GM18519 (cell line): Measurements from ENCODE around the gene FHIT.
"Not testable (repeated sequence)": the region's sequence is repeated elsewhere in the genome, so short reads cannot be mapped to it uniquely, and the experiment has no call there.

ENCODE experiments used
- ATAC-seq: cut with Tn5 transposase; IDR thresholded peaks from one replicate; pipeline ENCODE4 v1.9.1; 2021; ENCODE audit warnings: mild to moderate bottlenecking, moderate library complexity; ENCODE audit not compliant: unreplicated experiment, low FRiP score

Gene FHIT

DNA sequence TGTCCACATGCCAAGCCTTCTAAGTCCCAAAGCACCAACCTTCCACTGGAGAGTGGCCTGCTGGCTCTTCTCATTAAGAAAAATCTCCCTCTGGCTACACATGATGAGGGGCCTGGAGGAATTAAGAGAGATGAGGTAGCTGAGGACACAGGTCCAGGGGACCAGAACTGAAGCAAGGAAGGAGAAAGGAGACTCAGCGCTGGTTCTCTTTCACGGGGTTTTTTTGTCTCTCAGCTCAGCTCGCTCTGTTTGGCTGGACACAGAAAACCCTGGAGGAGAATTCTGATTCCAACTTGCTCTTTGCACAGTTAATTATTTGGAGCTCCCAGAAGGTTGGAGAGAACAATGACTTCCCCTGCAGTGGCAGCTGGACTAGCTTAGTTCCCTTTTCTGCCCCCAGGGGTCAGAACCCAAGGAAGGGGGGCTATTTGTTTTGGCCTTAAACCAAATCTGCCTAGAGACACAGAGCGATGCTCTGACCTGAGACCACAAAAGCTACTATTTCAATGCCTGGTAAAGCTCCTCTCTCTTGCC lies 507.6 kb downstream of the FHIT start:
- ATAC-seq, result no peak

DNA sequence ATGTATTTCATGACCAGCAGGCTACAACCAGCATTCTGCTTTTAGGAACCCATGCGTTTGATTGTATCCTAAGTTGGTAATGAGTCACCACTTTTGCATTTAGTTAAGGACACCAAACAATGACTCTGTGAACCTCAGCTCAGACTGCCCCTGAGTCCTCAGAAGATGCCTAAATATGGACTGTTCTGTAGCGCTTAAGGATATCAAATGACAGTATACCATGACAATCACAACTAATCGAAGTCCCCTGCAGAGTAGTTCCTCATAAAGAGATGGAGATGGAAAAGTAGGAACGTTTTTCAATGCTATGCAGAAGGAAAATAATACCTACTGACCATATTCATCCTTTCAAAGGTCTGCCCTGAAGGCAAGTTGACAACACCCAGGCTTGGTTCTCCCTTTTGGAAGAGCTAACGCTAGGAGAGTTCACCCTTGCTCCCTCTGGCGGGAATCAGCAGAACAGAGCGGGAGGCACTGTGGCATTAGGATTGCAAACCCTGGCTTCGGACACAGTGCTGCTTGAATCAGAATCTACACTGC lies 508.6 kb downstream of the FHIT start:
- ATAC-seq, result no peak

DNA sequence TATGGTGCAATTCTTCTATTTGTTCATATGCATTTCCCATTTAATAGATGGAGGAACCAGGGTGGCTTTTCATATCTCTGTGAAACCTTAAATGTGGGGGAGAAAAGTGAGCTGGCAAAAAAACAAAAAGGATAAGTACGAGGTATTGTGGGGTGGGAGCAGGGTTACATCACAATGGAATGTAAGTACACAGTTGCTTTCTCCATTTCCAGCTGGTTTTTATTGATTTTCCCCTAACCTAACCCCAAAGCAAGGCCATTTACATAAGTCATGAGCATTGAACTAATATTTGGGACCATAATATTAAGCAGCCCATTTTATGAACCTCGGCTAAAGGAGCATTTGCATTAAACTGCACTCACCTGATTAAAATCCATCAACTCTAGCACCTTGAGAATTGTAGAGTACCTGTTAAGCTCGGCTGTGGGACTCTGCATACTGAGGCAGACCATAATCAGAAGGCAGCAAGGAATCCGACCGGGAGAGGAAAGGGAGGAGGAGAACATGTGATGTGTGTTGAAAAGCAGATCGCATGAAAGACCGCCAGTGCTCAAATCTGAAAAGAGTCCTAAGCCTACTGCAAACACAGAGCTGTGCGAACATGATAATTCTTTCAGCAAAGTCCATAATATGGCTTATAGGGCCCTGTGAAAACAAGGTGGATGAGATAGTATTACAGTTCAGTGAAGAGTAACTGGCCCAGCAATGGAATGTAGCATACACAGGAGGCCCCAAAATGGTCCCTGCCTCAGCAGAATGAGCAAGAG lies 513.4 kb downstream of the FHIT start:
- ATAC-seq, result no peak

DNA sequence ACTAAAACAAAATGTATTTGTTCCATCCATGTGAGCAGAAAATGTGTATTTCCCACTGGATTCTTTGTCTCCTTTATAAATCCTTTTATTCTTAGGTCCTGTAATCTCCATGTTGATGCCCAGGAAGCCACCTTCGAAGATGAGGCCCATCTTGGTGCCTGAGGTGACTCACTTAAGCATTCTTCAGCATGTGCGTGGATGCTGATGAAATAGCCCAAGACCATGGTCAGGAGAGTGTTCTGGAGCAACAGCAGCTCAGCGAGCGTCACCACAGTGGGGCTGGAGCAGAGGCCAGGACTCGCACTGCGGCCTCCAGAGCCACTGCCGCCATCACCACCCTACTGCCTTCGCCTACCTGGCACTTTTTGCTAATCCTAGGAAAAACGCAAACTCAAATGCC lies 520.9 kb downstream of the FHIT start:
- ATAC-seq, result no peak

DNA sequence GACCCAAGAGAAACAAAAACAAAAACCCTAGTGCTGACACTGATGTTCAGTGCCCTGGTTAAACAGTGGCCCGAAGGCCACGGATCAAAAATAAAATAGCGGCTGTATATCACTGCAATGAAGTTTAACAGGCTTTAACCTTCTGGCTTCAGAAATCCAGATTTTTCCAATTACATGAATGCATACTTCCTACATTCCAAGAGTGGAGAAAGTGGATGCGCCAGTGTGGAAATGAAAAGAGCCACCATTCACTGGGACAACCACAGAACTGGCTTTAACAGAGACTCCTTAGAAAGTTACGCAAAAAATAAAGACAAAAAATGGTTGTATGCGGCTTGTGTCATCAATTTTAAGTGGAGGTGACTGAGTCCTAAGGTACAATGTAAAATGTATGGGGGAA lies 522.2 kb downstream of the FHIT start:
- no peak for ATAC-seq

DNA sequence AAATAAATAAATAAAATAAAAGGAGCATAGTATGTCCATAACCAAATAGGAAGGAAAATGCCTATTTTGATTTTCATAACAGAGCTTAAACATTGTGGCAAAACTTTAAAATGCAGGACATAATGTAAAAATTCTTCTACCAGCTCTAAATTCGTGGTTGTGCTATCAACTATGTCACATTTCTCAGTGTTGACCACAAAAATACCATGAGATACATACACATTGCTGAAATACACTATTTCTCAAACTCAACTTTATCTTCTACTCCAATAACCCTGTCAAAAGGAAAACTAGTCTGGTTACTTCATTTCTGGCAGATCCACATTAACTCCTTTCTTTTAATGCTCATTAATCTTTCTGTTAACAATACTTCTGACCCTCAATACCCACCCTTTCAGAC lies 523.2 kb downstream of the FHIT start:
- ATAC-seq, result no peak

DNA sequence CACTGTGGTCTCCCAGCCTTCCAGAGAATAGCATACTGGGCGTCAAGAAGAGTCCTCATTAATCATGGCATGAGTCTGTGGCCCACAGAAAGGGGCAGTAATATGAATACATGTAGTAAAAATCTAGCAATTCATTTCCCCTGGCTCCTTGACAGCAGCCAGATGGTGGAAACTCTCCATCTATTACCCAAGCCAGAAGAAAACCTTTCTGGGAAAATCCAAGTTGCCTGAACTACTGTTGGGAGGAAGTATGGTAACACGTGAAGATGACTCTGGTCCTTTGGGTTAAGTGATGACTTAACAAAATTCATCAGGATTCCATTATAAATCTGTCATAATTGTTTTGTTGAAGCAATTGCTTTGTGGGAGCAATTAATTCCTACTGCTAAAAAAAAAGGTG lies 530.5 kb downstream of the FHIT start:
- ATAC-seq, result no peak

DNA sequence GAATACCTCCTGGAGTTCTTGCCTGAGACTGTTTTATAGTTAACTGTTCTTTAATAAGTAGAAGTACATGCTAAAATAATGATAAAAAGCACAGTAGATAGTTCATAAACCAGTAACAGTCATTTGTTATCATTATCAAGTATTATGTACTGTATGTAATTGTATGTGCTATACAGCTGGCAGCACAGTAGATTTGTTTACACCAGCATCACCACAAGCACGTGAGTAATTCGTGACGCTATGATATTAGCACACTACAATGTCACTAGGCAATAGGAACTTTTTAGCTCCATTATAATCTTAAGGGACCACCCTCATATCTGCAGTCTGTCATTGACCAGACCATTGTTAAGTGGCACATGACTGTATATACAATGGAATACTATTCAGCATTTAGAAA lies 534.7 kb downstream of the FHIT start:
- ATAC-seq, result no peak

DNA sequence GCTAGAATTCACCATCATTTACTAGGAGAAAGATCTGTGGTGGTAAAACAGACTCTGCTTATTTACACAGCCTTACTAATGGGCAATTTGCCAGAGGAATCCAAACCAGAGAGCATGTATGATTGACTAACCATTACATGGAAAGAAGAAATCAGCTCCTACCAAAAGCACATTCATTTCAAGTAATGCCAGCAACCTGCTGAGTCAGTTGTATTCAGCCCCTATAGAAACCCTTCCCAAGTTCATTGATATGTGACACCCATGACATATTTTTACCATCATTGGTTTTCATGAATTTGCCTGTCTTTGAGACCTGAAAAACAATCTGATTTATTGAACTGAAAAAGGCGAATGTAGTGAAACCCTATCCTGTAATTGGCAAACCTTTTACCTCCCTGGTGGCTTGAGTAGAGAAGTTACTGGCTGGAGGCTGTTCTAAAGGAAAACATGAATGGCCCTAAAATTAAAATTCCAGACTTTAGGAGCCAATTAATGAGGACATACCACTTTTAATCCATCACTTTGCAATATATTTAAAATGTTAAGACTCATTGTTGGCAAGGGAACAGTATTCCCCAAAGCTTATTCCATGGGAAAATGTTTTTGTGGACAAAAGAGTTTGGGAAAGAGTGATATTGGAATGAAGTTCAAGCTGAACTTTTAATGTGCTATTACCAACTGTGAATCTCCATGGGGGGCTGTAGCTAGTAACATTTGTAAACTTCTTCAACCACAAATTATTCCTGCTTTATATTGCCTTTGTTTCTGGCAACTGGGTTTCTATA lies 542.9 kb downstream of the FHIT start:
- ATAC-seq, result no peak

DNA sequence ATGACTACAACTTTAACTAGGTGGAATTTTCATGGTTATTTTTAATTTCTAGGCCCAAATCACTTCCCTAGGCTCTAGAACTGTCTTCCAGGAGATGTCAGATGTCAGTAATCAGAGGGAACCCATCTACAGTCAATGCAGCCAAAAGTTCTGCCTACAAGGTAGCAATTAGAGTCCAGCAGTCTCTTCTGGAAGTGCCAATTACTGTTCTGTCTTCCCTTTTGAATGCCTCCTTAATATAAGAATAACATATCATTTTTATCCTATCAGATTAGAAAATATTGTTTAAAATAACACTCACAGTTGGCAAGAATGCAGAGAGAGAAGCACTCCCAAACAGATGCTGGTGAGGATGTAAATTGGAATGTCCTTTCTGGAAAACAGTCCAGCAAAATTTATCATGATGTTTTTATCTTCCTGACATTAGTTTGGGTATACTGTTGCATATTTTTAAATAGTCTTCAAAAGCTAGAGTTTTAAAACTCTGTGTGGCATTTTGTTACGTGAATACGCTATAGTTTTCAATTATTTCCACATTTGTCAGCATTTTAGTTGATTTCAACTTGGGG lies 543.7 kb downstream of the FHIT start:
- no peak for ATAC-seq

DNA sequence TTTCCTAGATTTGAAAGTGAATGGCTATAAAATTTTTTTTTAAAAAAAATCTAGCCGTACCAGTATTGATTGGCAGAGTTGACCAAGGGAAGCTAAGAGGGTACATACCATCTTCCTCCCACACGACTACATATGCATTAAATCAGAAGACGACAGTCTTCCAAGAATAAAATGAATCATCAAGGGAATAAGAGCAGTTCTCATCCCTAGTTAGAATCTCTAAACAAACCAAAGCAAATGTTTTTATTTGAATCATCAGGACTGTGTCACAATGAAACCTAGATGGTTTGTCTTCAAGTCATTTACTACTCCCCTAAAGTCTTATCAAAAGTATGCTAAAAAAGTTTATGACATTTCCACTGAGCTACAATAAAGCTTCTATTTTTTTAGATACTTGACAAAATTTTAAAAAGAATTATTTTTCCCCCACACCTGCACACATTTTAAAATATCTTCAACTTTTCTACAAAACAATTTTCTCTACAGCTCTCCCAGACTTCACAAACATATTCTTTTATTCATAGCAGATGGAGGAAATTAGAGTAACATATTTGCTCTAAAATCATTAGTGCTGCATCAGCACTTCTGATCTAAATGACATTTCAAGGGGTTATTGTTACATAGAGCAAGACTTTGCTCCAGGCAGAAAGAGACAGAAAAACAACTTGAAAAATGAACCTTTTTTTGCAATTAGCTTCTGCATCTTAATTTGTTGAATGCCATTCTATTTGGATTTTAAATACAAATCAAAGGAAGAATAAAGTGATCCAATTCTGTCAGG lies 547.1 kb downstream of the FHIT start:
- no peak for ATAC-seq

DNA sequence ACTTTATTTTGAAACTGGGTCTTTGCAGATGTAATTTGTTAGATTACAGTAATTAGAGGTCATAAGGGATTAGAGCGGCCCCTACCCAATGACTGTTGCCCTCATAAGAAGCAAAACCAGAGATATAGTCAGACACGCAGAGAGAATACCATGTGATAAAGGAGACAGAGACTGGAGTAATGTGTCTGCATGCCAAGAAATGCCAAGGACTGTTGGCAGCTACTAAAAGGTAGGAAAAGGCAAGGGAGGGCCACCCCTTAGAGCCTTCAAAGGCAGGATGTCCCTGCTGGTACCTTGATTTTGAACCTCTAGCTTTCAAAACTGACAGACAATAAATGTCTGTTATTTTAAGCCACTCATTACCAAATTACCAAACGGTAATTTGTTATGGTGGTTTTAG lies 548.2 kb downstream of the FHIT start:
- no peak for ATAC-seq

DNA sequence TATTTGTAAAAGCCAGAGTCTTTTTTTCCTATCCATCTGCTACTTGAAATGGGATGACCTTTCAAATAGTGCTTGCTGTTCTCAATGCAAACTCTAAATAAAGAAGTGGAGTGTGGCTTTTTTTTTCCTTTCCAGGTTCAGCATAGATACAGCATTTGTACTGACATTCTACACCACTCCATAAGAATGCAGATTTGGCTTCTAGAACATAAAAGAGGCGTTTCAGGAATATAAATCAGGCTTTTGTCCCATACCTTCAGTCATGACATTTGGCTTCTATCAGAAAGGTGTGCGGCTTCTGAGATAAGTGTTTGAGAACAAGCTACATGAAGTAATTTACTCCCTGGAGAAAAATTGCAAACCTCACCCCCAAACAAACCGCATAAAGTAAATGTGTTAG lies 553.1 kb downstream of the FHIT start:
- ATAC-seq, result no peak

DNA sequence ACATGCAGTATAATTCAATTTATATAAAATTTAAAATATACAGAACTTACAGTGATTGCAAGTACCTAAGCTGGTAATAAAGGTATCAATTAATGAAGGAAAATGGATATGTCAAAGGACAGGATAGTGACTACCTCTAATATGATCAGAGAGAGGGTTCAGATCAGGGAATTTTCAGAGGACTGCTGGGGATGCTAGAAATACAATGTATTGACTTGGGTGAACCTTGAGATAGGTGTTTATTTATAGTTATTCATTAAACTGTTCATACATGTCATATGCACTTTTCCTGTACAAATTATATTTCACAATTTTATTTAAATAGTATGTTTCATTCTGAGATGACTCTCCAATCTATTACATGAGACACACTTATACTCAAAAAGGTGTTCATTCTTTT lies 554.1 kb downstream of the FHIT start:
- no peak for ATAC-seq

DNA sequence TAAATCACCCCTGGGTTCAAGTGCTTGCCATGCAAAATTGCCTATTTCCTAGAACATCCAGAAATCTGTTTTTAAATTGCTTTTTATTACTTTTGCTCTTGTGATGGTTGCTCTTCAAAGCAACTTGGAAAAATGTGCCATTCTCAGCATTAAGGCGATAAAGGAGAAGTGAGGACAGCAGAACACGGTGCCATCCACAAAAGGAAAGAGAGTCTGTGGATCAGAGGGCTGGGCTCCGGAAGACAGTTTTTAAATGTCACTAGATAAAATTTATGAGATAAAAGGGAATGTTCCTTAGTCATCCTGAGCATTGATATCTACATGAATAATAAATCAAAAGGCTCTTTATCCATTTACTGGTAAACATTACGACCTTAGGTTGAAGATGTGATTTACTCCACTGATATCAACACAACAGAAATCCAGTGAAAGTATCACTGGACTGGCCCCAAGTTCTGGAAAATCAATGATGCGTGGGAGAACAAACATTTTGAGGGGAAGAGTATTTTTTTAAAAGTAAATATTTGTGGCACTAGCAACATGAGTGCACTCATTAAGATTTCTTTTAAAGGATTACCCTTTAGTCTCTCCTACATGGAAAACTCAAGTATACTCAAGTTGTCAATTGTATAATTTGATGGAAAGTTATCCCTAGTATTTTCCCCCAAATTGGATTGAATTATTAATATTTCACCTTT lies 554.7 kb downstream of the FHIT start:
- no peak for ATAC-seq

DNA sequence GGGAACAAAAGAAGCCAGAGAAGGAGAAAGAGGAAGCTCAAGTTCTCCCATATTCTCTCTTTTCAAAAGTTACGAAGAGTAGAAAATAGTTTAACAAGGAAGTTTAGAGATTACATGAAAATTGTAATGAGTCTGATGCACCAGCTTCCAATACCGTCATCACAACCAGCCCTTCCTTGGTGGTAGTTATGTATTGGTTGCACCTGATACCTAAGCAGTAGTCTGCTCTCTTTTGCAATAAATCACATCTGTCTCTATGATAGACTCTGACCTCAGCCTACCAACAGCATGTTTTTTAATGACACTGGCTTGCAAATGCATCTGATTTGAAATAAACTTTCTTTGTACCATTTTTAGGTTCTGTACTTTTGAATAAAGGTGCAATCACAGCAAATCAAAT lies 575.8 kb downstream of the FHIT start:
- ATAC-seq, result no peak

DNA sequence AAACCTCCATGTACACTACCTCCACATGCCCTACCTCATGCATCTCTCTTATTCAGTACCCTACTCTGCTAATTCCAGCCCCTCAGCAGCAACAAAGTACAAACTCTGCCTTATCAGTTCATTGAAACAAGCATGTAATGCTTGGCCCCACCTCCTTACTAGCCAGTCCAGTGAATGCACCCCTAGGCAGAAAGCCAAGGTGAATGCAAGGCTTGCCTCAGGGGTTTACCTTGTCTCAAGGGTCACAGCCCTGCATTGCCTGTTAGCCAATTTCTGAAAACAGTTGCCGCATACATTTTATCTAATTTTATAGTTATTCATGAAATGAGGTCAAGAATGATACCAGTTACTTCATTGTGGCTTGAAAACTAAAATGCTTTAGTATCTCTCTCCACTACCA lies 576.4 kb downstream of the FHIT start:
- no peak for ATAC-seq

DNA sequence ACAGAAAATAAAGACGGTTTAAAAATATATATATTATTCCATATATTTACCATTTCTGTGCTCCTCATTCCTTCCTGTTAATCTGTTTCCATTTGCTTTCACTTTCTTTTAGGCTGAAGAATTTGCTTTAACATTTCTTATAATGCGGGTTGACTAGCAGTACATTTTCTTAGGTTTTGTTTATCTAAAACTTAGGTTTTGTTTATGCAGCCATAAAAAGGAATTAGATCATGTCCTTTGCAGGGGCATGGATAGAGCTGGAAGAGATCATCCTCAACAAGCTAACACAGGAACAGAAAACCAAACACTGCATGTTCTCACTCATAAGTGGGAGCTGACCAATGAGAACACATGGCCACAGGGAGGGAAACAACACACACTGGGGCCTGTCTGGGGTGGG lies 578.1 kb downstream of the FHIT start:
- ATAC-seq, result no peak

DNA sequence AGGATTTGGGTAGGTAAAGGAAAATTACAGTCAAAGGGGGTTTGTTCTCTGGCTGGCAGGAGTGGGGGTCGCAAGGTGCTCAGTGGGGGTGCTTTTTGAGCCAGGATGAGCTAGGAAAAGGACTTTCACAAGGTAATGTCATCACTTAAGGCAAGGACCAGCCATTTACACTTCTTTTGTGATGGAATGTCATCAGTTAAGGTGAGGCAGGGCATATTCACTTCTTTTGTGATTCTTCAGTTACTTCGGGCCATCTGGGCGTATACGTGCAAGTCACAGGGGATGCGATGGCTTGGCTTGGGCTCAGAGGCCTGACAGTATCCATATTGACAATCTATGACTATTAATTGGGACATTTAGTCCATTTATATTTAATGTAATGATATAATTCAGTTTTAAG lies 578.9 kb downstream of the FHIT start:
- ATAC-seq, result not testable (repeated sequence)

DNA sequence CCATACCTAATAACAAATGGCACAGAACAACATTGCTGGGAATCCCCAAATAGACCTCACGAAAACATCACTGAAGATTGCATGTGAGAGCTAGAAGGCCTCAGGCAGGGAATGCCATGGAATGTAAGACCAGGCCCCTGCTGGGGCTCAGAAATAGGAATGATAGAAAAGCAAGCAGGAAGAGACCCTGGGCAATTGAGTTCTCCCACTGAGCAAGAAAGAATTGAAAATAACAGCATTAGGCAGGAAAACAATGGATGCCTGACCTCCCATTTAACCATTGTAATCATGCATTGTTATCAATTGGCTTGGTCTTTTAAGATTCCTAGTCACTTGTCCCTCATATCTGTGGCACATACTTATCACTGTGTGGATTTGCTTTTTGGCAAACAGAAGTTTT lies 581.6 kb downstream of the FHIT start:
- ATAC-seq, result no peak
